Transverse colon (tissue), 4 donors: ENCODE results near the gene AMOTL2. TPM values are rescaled to one million over a fixed set of nuclear protein-coding genes. Genes with fewer than 3 reads are reported as not detected.

Source experiments
- DNase-seq: peaks from one replicate; pipeline ENCODE4 v3.0.0-alpha.2; 2019
- H3K27ac ChIP-seq, 4 donors: fragments of 200-600 bp; sonication (generic); 2 replicates each; pipeline ENCODE4 v1.5.1; 2016 to 2018; ENCODE audit warnings: inconsistent platforms in 4 of 4
- H3K27me3 ChIP-seq: fragments of 200-600 bp; sonication (generic); 2 replicates; pipeline ENCODE4 v1.5.1; 2017; ENCODE audit warnings: inconsistent platforms
- H3K36me3 ChIP-seq, 4 donors: fragments of 200-600 bp; sonication (generic); 2 replicates each; pipeline ENCODE4 v1.5.1; 2017 to 2019; ENCODE audit warnings: inconsistent platforms in 4 of 4
- H3K4me1 ChIP-seq, 4 donors: fragments of 200-600 bp; sonication (generic); 2 replicates each; pipeline ENCODE4 v1.5.1; 2017 to 2020; ENCODE audit warnings: inconsistent platforms in 4 of 4
- H3K4me3 ChIP-seq, 4 donors: fragments of 200-600 bp; sonication (generic); 1 replicate in 1 of 4; 2 replicates in 3 of 4; pipeline versions ENCODE4 v1.5.1 to v1.6.1; 2017 to 2019; ENCODE audit warnings: inconsistent platforms in 4 of 4
- H3K9me3 ChIP-seq, 2 donors: fragments of 200-600 bp; sonication (generic); 2 replicates each; pipeline ENCODE4 v1.5.1; 2017 to 2019; ENCODE audit warnings: inconsistent platforms in 2 of 2
- EP300 ChIP-seq: sonication (generic); formaldehyde crosslinking; IDR thresholded peaks from one replicate; pipeline ENCODE4 v1.6.1; 2017; ENCODE audit warnings: antibody characterized with exemption, low read depth
- POLR2A ChIP-seq: fragments of 450-650 bp; IDR thresholded peaks from one replicate; pipeline ENCODE4 v1.6.1; 2016; ENCODE audit warnings: antibody characterized with exemption, mild to moderate bottlenecking, moderate library complexity
- POLR2AphosphoS5 ChIP-seq, 3 donors: sonication (generic); formaldehyde crosslinking; IDR thresholded peaks; one replicate each; pipeline ENCODE4 v1.6.1; 2016; ENCODE audit warnings: antibody characterized with exemption in 3 of 3
- WGBS, 2 donors: methylation state at CpG; one replicate each; pipeline ENCODE4 v1.1.5; 2018; ENCODE audit warnings: low coverage in 1 of 2; 5-methylcytosine and 5-hydroxymethylcytosine counted together
- in situ Hi-C, 4 donors: fragments of 200-750 bp; cut with MboI; loops; one replicate each; pipeline versions ENCODE4 v1.15.0 to v1.15.1; 2017; ENCODE audit warnings: low sequenced_read_pairs in 3 of 4, low pct_ligation_motif_present in 1 of 4, low pct_unique_long_range_greater_than_20kb in 1 of 4
- intact Hi-C: fragments of 100-400 bp; cut with DNase I; formaldehyde crosslinking; loops from one replicate; pipeline ENCODE4 v1.15.1; 2023; ENCODE audit warnings: low total_unique reads
- total RNA-seq, 4 donors: library from RNA; depleted of rRNA; stranded (reverse); fragments of >200 nt; gene quantifications; one replicate each; pipeline ENCODE4 v1.1.0, GENCODE V29; 2016
- TF ChIP-seq, protein P1 (sequence below), 5 experiments: fragments of 200-600 bp in 3 of 5; fragments of 450-650 bp in 2 of 5; sonication (generic) in 3 of 5; IDR thresholded peaks; 1 replicate in 2 of 5; 2 replicates in 3 of 5; pipeline ENCODE4 v1.5.1; 2016 to 2017; ENCODE audit warnings: antibody characterized with exemption in 5 of 5, inconsistent platforms in 3 of 5, mild to moderate bottlenecking in 2 of 5, moderate library complexity in 1 of 5

Gene AMOTL2
- total RNA-seq, 4 donors from 2014 or later: 14.5 to 50.9 (median 23.8) TPM

DNA sequence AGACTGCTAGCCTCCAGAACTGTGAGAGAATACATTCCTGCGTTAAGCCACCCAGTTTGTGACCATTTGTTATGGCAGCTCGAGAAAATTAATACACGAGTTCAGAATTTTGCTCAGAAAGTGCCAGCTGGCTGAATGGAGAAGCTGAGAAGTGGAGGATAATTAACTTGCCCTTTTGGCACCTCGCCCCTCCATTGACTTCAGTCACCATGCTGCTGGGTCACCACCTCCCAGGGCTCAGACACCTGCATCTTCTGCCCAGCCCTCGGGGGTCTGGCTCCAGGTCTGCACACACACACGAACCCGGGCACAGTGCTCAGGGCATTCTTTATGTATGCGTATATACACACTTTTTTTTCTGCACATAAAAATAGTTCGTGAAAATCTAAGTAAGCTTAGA, 32.0 kb downstream of the AMOTL2 start:
- no peaks in the 10 kb centered on the region for H3K27me3 ChIP-seq
- no peak overlapping the region for H3K4me3 ChIP-seq
- TF ChIP-seq POLR2A: no peak
- no peak for TF ChIP-seq POLR2AphosphoS5 (IDR thresholded peaks at IDR 0.05)
- TF ChIP-seq, protein P1, sequence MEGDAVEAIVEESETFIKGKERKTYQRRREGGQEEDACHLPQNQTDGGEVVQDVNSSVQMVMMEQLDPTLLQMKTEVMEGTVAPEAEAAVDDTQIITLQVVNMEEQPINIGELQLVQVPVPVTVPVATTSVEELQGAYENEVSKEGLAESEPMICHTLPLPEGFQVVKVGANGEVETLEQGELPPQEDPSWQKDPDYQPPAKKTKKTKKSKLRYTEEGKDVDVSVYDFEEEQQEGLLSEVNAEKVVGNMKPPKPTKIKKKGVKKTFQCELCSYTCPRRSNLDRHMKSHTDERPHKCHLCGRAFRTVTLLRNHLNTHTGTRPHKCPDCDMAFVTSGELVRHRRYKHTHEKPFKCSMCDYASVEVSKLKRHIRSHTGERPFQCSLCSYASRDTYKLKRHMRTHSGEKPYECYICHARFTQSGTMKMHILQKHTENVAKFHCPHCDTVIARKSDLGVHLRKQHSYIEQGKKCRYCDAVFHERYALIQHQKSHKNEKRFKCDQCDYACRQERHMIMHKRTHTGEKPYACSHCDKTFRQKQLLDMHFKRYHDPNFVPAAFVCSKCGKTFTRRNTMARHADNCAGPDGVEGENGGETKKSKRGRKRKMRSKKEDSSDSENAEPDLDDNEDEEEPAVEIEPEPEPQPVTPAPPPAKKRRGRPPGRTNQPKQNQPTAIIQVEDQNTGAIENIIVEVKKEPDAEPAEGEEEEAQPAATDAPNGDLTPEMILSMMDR (IDR thresholded peaks at IDR 0.05): no peak
- no peak for TF ChIP-seq EP300
- no peak overlapping the region for H3K27ac ChIP-seq
- no peaks in the 10 kb centered on the region for H3K36me3 ChIP-seq
- in situ Hi-C loops: no loop called here
- peaks cover 3 to 10% of the 10 kb centered on the region in 2 donors for H3K9me3 ChIP-seq
- peaks cover 0 to 5% (median 2%) of the 10 kb centered on the region in 4 donors for H3K4me1 ChIP-seq
- intact Hi-C loops: no loop called here
- DNase-seq: no peak
- WGBS, 2 donors: 87% methylated on average over 4 to 9 of the region's 9 CpGs

DNA sequence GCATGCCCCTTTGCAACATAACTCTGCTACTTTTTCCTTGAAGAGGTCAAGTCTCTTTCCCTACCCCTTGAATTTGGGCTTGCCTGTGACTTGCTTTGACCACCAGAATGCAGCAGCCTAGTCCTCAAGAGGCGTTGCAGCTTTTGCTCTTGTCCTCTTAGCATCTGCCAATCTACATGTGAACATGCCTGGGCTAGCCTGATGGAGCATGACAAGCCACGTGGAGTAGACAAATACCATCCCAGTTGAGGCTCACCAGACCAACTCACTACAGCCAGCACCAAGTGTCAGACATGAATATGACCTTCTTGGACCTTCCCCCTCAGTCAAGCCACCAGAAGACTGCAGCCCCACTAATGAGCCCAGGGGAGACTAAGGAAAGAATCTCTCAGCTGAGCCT, 32.9 kb downstream of the AMOTL2 start:
- no peaks in the 10 kb centered on the region for H3K27me3 ChIP-seq
- no peak overlapping the region for H3K27ac ChIP-seq
- TF ChIP-seq, protein P1 (IDR thresholded peaks at IDR 0.05): no peak
- TF ChIP-seq EP300 (no peak), POLR2A (no peak), POLR2AphosphoS5 (IDR thresholded peaks at IDR 0.05) (no peak)
- no peaks in the 10 kb centered on the region for H3K4me1 ChIP-seq
- no peak overlapping the region for H3K4me3 ChIP-seq
- intact Hi-C loops (no loop called here), in situ Hi-C loops (no loop called here)
- H3K9me3 ChIP-seq: peaks cover under 1 to 2% of the 10 kb centered on the region in 2 donors
- no peaks in the 10 kb centered on the region for H3K36me3 ChIP-seq
- 55% methylated on average over 2 of the region's 2 CpGs; no CpG with 5 or more reads in 1 of the 2 donors for WGBS, 2 donors
- no peak for DNase-seq

DNA sequence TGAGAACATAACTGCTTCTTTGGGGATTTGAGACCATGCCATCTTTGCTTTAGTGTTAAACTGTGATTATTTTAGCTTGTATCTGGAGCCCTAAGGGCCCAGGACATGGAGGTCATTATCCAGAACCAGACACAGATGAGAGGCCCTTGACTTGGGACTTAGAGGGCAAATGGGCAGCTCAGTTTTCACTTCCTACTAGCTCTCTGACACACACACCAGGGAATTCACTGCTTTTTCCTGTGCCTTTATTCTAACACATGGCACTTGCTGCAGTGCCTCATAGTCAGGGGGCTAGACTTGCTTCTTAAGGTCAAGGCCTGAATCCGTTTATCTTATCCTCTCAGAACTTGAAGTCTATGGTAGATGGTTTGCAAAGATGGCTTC, 33.3 kb downstream of the AMOTL2 start:
- Histone ChIP-seq H3K4me1 (no peaks in the 10 kb centered on the region), H3K27me3 (no peaks in the 10 kb centered on the region), H3K36me3 (no peaks in the 10 kb centered on the region), H3K9me3 (no peaks in the 10 kb centered on the region), H3K27ac (no peak overlapping the region), H3K4me3 (no peak overlapping the region)
- intact Hi-C loops (no loop called here), in situ Hi-C loops (no loop called here)
- TF ChIP-seq, protein P1 (IDR thresholded peaks at IDR 0.05): no peak
- TF ChIP-seq POLR2A: no peak
- TF ChIP-seq POLR2AphosphoS5 (IDR thresholded peaks at IDR 0.05): no peak
- TF ChIP-seq EP300: no peak
- WGBS, 2 donors: 73% methylated on average over 1 of the region's 1 CpG; no CpG with 5 or more reads in 1 of the 2 donors
- no peak for DNase-seq

DNA sequence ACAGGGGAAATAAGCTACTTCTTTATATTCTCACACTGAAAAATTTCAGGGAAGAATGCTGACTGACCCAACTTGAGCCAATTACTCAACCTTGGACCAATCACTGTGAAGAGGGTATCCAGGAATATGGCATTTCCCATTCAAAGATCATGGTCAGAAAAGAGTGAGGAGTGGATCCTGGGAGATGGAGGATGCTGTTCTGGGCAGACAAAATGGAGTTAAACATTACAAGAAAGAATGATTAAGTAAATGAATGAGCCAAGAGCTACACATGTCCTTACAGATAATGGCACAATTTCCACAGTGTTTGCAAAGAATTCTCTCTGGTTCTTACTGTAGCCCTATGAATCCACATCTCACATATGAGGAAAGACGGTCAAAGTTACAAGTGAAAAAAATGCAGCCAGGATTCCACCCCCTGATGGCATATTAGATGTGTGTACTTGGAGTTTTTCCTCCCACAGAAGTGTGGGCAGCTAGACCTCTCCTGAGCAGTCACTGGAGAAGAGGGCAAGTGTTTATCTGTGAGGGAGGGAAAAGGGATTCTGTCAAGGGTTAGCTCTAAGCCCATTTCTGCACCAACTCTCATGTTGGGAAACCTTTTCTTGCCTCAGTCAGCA, 33.8 kb downstream of the AMOTL2 start:
- H3K27ac ChIP-seq: no peak overlapping the region
- intact Hi-C loops: no loop called here
- WGBS, 2 donors: 75 to 96% methylated on average over 1 of the region's 1 CpG

More for the DNA sequence above, 33.8 kb downstream of the AMOTL2 start:
- Histone ChIP-seq H3K4me3 (no peak overlapping the region), H3K36me3 (no peaks in the 10 kb centered on the region), H3K27me3 (no peaks in the 10 kb centered on the region), H3K9me3 (no peaks in the 10 kb centered on the region), H3K4me1 (peaks cover 0 to 2% (median under 1%) of the 10 kb centered on the region in 4 donors)
- DNase-seq: no peak
- in situ Hi-C loops: no loop called here
- TF ChIP-seq, protein P1 (IDR thresholded peaks at IDR 0.05): no peak
